ENCODE measurements around the gene DLG2.

Gene DLG2

DNA sequence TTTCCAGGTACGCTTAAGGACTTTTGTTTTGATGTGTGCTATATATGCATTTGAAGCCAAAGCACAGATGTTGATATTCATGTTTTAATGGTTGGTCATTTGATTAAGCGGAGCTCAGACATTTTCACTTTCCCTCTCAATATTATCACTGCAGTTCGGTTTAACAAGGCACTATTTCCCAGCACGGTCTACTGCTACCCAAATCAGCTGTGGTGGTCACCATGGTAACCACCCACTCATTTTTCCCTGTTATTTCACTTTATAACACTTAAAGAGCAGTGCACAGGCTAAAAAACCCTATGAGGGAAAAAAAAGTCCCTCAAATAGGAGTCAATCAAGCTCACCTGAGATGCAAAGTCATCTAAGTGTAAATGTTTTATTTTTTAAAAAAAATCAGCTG lies 1901.4 kb downstream of the DLG2 start:
- no peak for DNase-seq (ENCODE audit: low spot score)

DNA sequence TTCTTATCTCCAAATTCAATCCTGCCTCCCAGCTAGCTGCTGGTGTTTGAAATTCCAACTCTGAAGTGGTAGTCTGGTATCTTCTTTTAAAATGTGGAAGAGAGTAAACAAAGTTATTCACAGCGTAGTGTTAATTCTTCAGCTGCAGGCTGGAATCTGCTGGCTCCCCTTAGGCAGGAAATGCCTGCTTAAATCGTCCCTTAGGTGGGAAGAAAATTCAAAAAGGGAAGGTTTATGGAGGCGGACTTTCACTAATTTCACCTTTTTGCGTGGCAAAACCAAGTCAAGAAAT lies 1901.9 kb downstream of the DLG2 start:
- DNase-seq (ENCODE audit: low spot score), result no peak

DNA sequence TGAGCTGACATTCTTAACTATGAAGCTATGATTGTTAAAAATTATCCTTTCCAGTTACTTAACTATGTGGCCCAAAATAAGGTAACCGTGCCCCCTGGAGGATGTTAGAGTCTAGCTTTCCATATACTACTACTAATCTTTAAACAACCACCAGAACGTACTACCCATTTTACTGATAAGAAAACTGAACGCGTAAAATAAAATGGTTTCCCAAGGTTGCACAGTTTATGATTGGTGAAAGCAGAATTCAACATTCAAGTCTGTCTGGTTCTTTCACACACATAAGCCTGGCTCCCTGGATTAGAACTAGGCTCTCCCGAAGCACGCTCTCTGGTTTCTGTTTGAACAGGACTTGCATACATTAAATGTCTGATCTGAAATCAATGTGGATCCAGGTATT lies 1903.1 kb downstream of the DLG2 start:
- peak; percentile 67 for DNase-seq (ENCODE audit: low spot score)

GRCh38 chr11:83722392-83723119 lies 1904.6 kb downstream of the DLG2 start:
- no peak for DNase-seq (ENCODE audit: low spot score)

- no peak for DNase-seq (ENCODE audit: low spot score)
These were observed 1905.9 kb downstream of the DLG2 start for GRCh38 chr11:83721263-83721662.

GRCh38 chr11:83720675-83721074 lies 1906.5 kb downstream of the DLG2 start:
- no peak for DNase-seq (ENCODE audit: low spot score)

- no peak for DNase-seq (ENCODE audit: low spot score)
These were observed 1909.6 kb downstream of the DLG2 start for GRCh38 chr11:83717537-83717936.

DNA sequence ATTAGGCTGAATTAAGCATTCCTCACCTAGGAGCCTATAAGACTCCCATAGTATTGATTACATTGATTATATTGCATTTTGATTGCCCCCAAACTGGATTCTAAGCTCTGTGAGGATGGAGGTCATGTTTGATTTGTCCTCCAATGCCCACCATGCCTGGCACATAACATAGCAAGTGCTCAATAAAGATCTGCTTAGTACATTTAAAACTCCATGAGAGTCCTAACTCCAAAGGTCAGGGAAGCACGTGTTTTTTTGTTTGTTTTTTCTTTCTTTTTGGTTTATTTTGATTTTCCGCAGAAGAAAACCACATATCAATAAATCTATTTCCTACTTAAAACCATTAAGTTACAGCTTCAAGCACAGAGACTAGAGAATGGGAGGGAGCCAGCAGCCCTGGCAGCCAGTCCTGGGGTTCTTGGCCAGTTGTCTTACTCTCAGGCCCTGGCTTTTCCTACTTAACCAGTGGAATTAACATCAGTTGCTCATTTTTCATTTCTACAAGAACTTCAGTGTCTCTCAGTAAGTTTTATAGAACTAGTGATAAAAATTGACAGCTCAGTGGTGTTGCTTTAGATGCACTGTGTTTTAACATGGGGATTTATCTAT lies 1911.1 kb downstream of the DLG2 start:
- no peak for DNase-seq (ENCODE audit: low spot score)

- DNase-seq (ENCODE audit: low spot score), result no peak
These were observed 1913.4 kb downstream of the DLG2 start for GRCh38 chr11:83713708-83714107.

GRCh38 chr11:83711106-83711527 lies 1916.0 kb downstream of the DLG2 start:
- DNase-seq (ENCODE audit: low spot score), result no peak

- DNase-seq (ENCODE audit: low spot score), result no peak
These were observed 1917.7 kb downstream of the DLG2 start for GRCh38 chr11:83709434-83709833.

- DNase-seq (ENCODE audit: low spot score), result no peak
These were observed 1920.6 kb downstream of the DLG2 start for GRCh38 chr11:83706566-83706965.

GRCh38 chr11:83702796-83703195 lies 1924.3 kb downstream of the DLG2 start:
- no peak for DNase-seq (ENCODE audit: low spot score)

DNA sequence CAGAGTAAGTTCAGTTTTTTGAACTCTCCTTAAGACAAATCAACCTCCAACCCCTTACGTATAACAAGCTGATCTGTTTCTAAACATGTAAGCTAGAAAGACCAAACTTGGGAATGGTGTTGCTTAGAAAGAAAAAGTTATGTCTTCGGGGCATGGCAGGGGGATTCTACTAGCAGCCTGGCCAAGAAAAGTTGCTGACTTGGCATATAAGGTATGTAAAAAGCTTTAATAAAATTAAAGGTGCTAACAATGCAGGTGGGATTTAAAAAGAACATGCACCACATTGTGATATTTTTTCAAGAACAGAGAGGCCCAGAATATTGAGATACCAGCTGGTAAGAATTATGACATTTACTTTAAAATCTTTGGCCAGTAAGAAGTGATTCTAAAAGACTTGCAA lies 1929.6 kb downstream of the DLG2 start:
- no peak for DNase-seq (ENCODE audit: low spot score)

- no peak for DNase-seq (ENCODE audit: low spot score)
These were observed 1932.1 kb downstream of the DLG2 start for GRCh38 chr11:83695046-83695445.

- no peak for DNase-seq (ENCODE audit: low spot score)
These were observed 1932.8 kb downstream of the DLG2 start for GRCh38 chr11:83694191-83694910.

DNA sequence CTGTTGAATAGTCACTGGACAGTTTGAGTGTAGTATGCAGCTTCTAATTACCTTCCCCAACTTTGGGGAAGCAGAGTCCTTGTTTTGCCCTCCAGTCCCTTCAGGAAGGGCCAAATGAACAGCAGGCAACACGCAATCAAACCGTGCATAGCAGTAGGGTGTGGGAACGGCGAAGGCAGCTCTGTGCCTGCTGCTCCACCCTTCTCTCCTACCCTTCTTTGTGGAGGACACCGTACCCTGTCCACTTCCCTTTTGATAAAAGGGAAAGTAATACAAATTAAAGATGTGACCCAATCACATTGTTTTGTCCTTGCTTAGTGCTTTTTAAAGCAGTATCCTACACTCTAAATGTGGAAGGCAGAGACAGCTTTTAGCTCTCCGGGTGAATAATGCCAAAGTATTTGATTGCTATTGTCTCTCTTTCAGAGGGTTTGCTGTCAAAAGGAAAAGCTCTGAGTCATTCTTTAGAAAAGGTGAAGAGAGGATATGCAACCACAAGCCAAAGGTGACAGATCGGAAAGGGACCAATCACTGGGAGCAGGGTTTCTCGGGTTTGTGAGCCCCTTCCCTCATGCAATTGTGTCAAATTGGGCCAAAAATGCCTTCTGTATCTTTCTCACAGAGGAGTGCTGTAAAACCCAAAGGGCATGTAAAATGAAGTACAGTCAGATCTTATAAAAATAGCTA lies 1933.7 kb downstream of the DLG2 start:
- no peak for DNase-seq (ENCODE audit: low spot score)

DNA sequence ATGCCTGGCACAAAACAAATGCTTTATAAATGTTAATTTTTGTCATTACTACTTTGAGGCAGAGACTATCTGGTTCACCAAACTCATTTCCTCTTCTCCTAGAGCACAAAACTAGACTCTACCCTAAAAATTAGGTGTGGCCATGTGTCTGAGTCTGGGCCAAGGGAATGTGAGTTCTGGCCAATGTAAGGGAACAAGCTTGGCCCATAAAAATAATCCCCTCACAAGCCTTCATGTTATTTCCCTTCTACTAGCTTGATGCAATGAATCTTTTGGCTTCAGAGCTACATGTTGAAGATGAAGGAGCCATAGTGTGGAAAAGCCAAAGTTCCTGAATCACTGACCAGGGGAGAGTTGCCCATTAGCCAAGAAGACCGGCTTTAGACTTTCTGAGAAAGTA lies 1934.5 kb downstream of the DLG2 start:
- no peak for DNase-seq (ENCODE audit: low spot score)

GRCh38 chr11:83691451-83691950 lies 1935.6 kb downstream of the DLG2 start:
- DNase-seq (ENCODE audit: low spot score), result no peak

- DNase-seq (ENCODE audit: low spot score), result no peak
These were observed 1937.9 kb downstream of the DLG2 start for GRCh38 chr11:83689144-83689780.

- DNase-seq (ENCODE audit: low spot score), result no peak
These were observed 1939.4 kb downstream of the DLG2 start for GRCh38 chr11:83687787-83688186.

- DNase-seq (ENCODE audit: low spot score), result no peak
These were observed 1941.4 kb downstream of the DLG2 start for GRCh38 chr11:83685730-83686129.

Data from SK-N-DZ (cell line).